NOMO-1 treated with dmso at 0.1 percent for 144 hours (cell line): Measurements from ENCODE around the gene CSF2.

Experiments used
- DNase-seq: peaks from one replicate; lab custom pipeline; 2025; ENCODE audit not compliant: unreplicated experiment; lab: John Stamatoyannopoulos, UW

Gene CSF2

GRCh38 chr5:132086277-132086794, 12.7 kb downstream of the CSF2 start:
- no peak for DNase-seq

- no peak for DNase-seq
Measured at GRCh38 chr5:132087176-132087575, 13.6 kb downstream of the CSF2 start.

GRCh38 chr5:132087661-132088060, 14.1 kb downstream of the CSF2 start:
- DNase-seq: no peak

GRCh38 chr5:132089363-132089762, 15.8 kb downstream of the CSF2 start:
- no peak for DNase-seq

- DNase-seq: no peak
Measured at GRCh38 chr5:132090107-132090506, 16.5 kb downstream of the CSF2 start.

- DNase-seq: no peak
Measured at GRCh38 chr5:132093271-132093670, 19.7 kb downstream of the CSF2 start.

GRCh38 chr5:132094393-132095076, 20.9 kb downstream of the CSF2 start:
- no peak for DNase-seq

GRCh38 chr5:132095077-132095410, 21.5 kb downstream of the CSF2 start:
- no peak for DNase-seq

GRCh38 chr5:132095424-132095972, 21.9 kb downstream of the CSF2 start:
- DNase-seq: no peak

- DNase-seq: no peak
Measured at GRCh38 chr5:132096904-132097303, 23.3 kb downstream of the CSF2 start.

GRCh38 chr5:132098151-132098594, 24.6 kb downstream of the CSF2 start:
- no peak for DNase-seq

- DNase-seq: no peak
Measured at GRCh38 chr5:132098621-132099020, 25.0 kb downstream of the CSF2 start.

- no peak for DNase-seq
Measured at GRCh38 chr5:132099076-132099748, 25.6 kb downstream of the CSF2 start.

GRCh38 chr5:132099905-132100304, 26.3 kb downstream of the CSF2 start:
- no peak for DNase-seq

GRCh38 chr5:132100672-132101261, 27.2 kb downstream of the CSF2 start:
- DNase-seq: no peak

GRCh38 chr5:132101385-132101880, 27.8 kb downstream of the CSF2 start:
- DNase-seq: no peak

GRCh38 chr5:132102101-132102701, 28.6 kb downstream of the CSF2 start:
- no peak for DNase-seq

- DNase-seq: no peak
Measured at GRCh38 chr5:132102944-132103331, 29.3 kb downstream of the CSF2 start.

- DNase-seq: peak; percentile 89
Measured at GRCh38 chr5:132103332-132103951, 29.9 kb downstream of the CSF2 start.

GRCh38 chr5:132103969-132104391, 30.4 kb downstream of the CSF2 start:
- DNase-seq: no peak

GRCh38 chr5:132104556-132104955, 31.0 kb downstream of the CSF2 start:
- no peak for DNase-seq
